H1 (cell line): ENCODE results near the gene CEP95.

Experiments used
- EP300 ChIP-seq, 2 experiments: IDR thresholded peaks; 1 replicate in 1 of 2; 2 replicates in 1 of 2; pipeline ENCODE4 v1.6.1; 2011 to 2012; ENCODE audit warnings: low read depth in 2 of 2, low read length in 2 of 2, mild to moderate bottlenecking in 2 of 2, borderline replicate concordance in 1 of 2, inconsistent platforms in 1 of 2, moderate library complexity in 1 of 2
- EZH2 ChIP-seq: fragments of 200-600 bp; sonication (generic); IDR thresholded peaks from 2 replicates; pipeline ENCODE4 v1.7.1; 2012; ENCODE audit warnings: low read depth, mild to moderate bottlenecking, moderate library complexity, low read length, inconsistent platforms; ENCODE audit not compliant: severe bottlenecking
- GTF2F1 ChIP-seq: IDR thresholded peaks from 2 replicates; pipeline ENCODE4 v1.6.1; 2012; ENCODE audit warnings: low read depth, low read length, improper control_type of control experiment, borderline replicate concordance
- HDAC2 ChIP-seq, 2 experiments: fragments of 300-600 bp in 1 of 2; sonication (generic) in 1 of 2; IDR thresholded peaks; 2 replicates each; pipeline ENCODE4 v1.6.1; 2011 to 2012; ENCODE audit warnings: low read depth in 2 of 2, low read length in 2 of 2, mild to moderate bottlenecking in 2 of 2, moderate library complexity in 2 of 2, borderline replicate concordance in 1 of 2, inconsistent platforms in 1 of 2
- POLR2A ChIP-seq, 2 experiments: IDR thresholded peaks; 1 replicate in 1 of 2; 2 replicates in 1 of 2; pipeline ENCODE4 v1.6.1; 2011; ENCODE audit warnings: low read depth in 2 of 2, low read length in 2 of 2, mild to moderate bottlenecking in 2 of 2; ENCODE audit errors: control extremely low read depth in 1 of 2
- POLR2AphosphoS5 ChIP-seq: IDR thresholded peaks from 2 replicates; pipeline ENCODE4 v1.6.1; 2011; ENCODE audit warnings: low read depth, low read length
- SIRT6 ChIP-seq: IDR thresholded peaks from one replicate; pipeline ENCODE4 v1.7.1; 2012; ENCODE audit warnings: low read length, inconsistent platforms
- SUZ12 ChIP-seq: fragments of 200-600 bp; sonication (generic); IDR thresholded peaks from 2 replicates; pipeline ENCODE4 v1.6.1; 2012; ENCODE audit warnings: mild to moderate bottlenecking, inconsistent platforms, low read length, moderate library complexity, mixed read lengths
- ZNF274 ChIP-seq: IDR thresholded peaks from 2 replicates; pipeline ENCODE4 v1.7.0; 2012; ENCODE audit warnings: low read length, borderline replicate concordance; ENCODE audit errors: extremely low read depth
- TF ChIP-seq, protein P1 (sequence below), 3 experiments: IDR thresholded peaks; 1 replicate in 2 of 3; 2 replicates in 1 of 3; pipeline versions ENCODE4 v1.5.1 to v1.6.1; 2011; ENCODE audit warnings: low read length in 3 of 3, mild to moderate bottlenecking in 3 of 3, inconsistent platforms in 2 of 3, low read depth in 1 of 3, moderate library complexity in 1 of 3; ENCODE audit not compliant: insufficient read depth in 1 of 3; ENCODE audit errors: control extremely low read depth in 1 of 3

- TF ChIP-seq EP300 (IDR thresholded peaks at IDR 0.05; ENCODE audit: borderline replicate concordance in 1 of 2, low read depth in 2 of 2, low read length in 2 of 2): no peak
- no peak for TF ChIP-seq SIRT6
- no peak for TF ChIP-seq GTF2F1
- peak; percentile 67 to 88 for TF ChIP-seq POLR2A (IDR thresholded peaks at IDR 0.05; ENCODE audit: control extremely low read depth in 1 of 2, low read depth in 2 of 2, low read length in 2 of 2)
- TF ChIP-seq POLR2AphosphoS5: peak; percentile 89
- no peak for TF ChIP-seq HDAC2 (IDR thresholded peaks at IDR 0.05; ENCODE audit: borderline replicate concordance in 1 of 2, low read depth in 2 of 2, low read length in 2 of 2)
- TF ChIP-seq, protein P1, sequence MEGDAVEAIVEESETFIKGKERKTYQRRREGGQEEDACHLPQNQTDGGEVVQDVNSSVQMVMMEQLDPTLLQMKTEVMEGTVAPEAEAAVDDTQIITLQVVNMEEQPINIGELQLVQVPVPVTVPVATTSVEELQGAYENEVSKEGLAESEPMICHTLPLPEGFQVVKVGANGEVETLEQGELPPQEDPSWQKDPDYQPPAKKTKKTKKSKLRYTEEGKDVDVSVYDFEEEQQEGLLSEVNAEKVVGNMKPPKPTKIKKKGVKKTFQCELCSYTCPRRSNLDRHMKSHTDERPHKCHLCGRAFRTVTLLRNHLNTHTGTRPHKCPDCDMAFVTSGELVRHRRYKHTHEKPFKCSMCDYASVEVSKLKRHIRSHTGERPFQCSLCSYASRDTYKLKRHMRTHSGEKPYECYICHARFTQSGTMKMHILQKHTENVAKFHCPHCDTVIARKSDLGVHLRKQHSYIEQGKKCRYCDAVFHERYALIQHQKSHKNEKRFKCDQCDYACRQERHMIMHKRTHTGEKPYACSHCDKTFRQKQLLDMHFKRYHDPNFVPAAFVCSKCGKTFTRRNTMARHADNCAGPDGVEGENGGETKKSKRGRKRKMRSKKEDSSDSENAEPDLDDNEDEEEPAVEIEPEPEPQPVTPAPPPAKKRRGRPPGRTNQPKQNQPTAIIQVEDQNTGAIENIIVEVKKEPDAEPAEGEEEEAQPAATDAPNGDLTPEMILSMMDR (IDR thresholded peaks at IDR 0.05; ENCODE audit: control extremely low read depth in 1 of 3, insufficient read depth in 1 of 3, low read depth in 1 of 3, low read length in 3 of 3): no peak
- TF ChIP-seq SUZ12: no peak
- no peak for TF ChIP-seq EZH2
- TF ChIP-seq ZNF274: no peak
Observed at GRCh38 chr17:64498308-64499203, 8.2 kb upstream of the CEP95 start.
